Mesodermal cell (in vitro differentiated cells): Measurements from ENCODE around the gene EPM2A.
"Not testable (repeated sequence)": the region's sequence is repeated elsewhere in the genome, so short reads cannot be mapped to it uniquely, and the experiment has no call there.

Experiments
- H3K27ac ChIP-seq: 2 replicates; pipeline ENCODE4 v1.7.0; 2013; ENCODE audit warnings: mild to moderate bottlenecking, low read depth, low read length, moderate library complexity; ENCODE audit not compliant: severe bottlenecking
- H3K36me3 ChIP-seq: 2 replicates; pipeline ENCODE4 v1.7.1; 2013; ENCODE audit warnings: mild to moderate bottlenecking, low read length, moderate library complexity; ENCODE audit not compliant: control insufficient read depth, insufficient read depth
- H3K4me1 ChIP-seq: one replicate; pipeline ENCODE4 v1.7.1; 2013; ENCODE audit warnings: mild to moderate bottlenecking, low read length; ENCODE audit not compliant: insufficient read depth, control insufficient read depth, poor library complexity, severe bottlenecking
- H3K4me3 ChIP-seq: 2 replicates; pipeline ENCODE4 v1.7.0; 2013; ENCODE audit warnings: low read length, control low read depth, mild to moderate bottlenecking; ENCODE audit not compliant: insufficient read depth, poor library complexity, severe bottlenecking; ENCODE audit errors: extremely low read depth
- H3K9me3 ChIP-seq: 2 replicates; pipeline ENCODE4 v1.7.1; 2013; ENCODE audit warnings: mild to moderate bottlenecking, low read length, moderate library complexity; ENCODE audit not compliant: control insufficient read depth
- WGBS, 2 experiments: methylation state at CpG; one replicate each; pipeline ENCODE4 v1.1.5; 2013; ENCODE audit warnings: missing lambda C conversion rate in 2 of 2; ENCODE audit not compliant: insufficient coverage in 2 of 2; 5-methylcytosine and 5-hydroxymethylcytosine counted together

Gene EPM2A

GRCh38 chr6:145711372-145711771, 23.9 kb downstream of the EPM2A start:
- Histone ChIP-seq H3K36me3 (no peaks in the 10 kb centered on the region), H3K4me3 (no peak overlapping the region), H3K4me1 (no peaks in the 10 kb centered on the region), H3K9me3 (peaks cover 12% of the 10 kb centered on the region), H3K27ac (no peak overlapping the region)

- no peak overlapping the region for H3K4me3 ChIP-seq
- 92% methylated on average over 2 of the region's 5 CpGs; no CpG with 5 or more reads in 1 of the 2 experiments for WGBS, 2 experiments
- no peak overlapping the region for H3K27ac ChIP-seq
- H3K4me1 ChIP-seq: peaks cover 5% of the 10 kb centered on the region
- H3K36me3 ChIP-seq: no peaks in the 10 kb centered on the region
- no peaks in the 10 kb centered on the region for H3K9me3 ChIP-seq
These were observed 27.9 kb downstream of the EPM2A start for GRCh38 chr6:145707397-145707796.

- H3K36me3 ChIP-seq: no peaks in the 10 kb centered on the region
- H3K4me3 ChIP-seq: no peak overlapping the region
- WGBS, 2 experiments: no CpG with 5 or more reads among the region's 2 CpGs
- H3K9me3 ChIP-seq: no peaks in the 10 kb centered on the region
- peaks cover 5% of the 10 kb centered on the region for H3K4me1 ChIP-seq
- H3K27ac ChIP-seq: no peak overlapping the region
These were observed 29.8 kb downstream of the EPM2A start for GRCh38 chr6:145705561-145705960.

- Histone ChIP-seq H3K9me3 (no peaks in the 10 kb centered on the region), H3K4me1 (peaks cover 5% of the 10 kb centered on the region), H3K4me3 (no peak overlapping the region), H3K27ac (no peak overlapping the region), H3K36me3 (no peaks in the 10 kb centered on the region)
- WGBS, 2 experiments: 100% methylated on average over 1 of the region's 3 CpGs; no CpG with 5 or more reads in 1 of the 2 experiments
These were observed 31.1 kb downstream of the EPM2A start for GRCh38 chr6:145704143-145704781.

- Histone ChIP-seq H3K4me3 (no peak overlapping the region), H3K4me1 (no peaks in the 10 kb centered on the region), H3K27ac (no peak overlapping the region), H3K36me3 (no peaks in the 10 kb centered on the region), H3K9me3 (no peaks in the 10 kb centered on the region)
These were observed 35.9 kb downstream of the EPM2A start for GRCh38 chr6:145699462-145699861.

- H3K27ac ChIP-seq, H3K9me3 ChIP-seq, H3K36me3 ChIP-seq, H3K4me1 ChIP-seq, H3K4me3 ChIP-seq: not testable (repeated sequence)
- 80 to 97% methylated on average over 1 to 9 of the region's 12 CpGs for WGBS, 2 experiments
These were observed 37.9 kb downstream of the EPM2A start for GRCh38 chr6:145697401-145697800.

GRCh38 chr6:145694083-145694737, 41.1 kb downstream of the EPM2A start:
- Histone ChIP-seq H3K27ac (no peak overlapping the region), H3K9me3 (no peaks in the 10 kb centered on the region), H3K36me3 (no peaks in the 10 kb centered on the region), H3K4me1 (no peaks in the 10 kb centered on the region), H3K4me3 (no peak overlapping the region)
- WGBS, 2 experiments: 87 to 100% methylated on average over 1 to 3 of the region's 4 CpGs

- no peak overlapping the region for H3K4me3 ChIP-seq
- no peaks in the 10 kb centered on the region for H3K4me1 ChIP-seq
- no peak overlapping the region for H3K27ac ChIP-seq
- H3K36me3 ChIP-seq: no peaks in the 10 kb centered on the region
- no peaks in the 10 kb centered on the region for H3K9me3 ChIP-seq
- WGBS, 2 experiments: no CpG with 5 or more reads among the region's 2 CpGs
These were observed 44.4 kb downstream of the EPM2A start for GRCh38 chr6:145690969-145691368.

GRCh38 chr6:145689529-145689928, 45.8 kb downstream of the EPM2A start:
- Histone ChIP-seq H3K4me1 (no peaks in the 10 kb centered on the region), H3K9me3 (no peaks in the 10 kb centered on the region), H3K27ac (no peak overlapping the region), H3K4me3 (no peak overlapping the region), H3K36me3 (no peaks in the 10 kb centered on the region)
- 100% methylated on average over 1 to 2 of the region's 2 CpGs for WGBS, 2 experiments

GRCh38 chr6:145688493-145688905, 46.8 kb downstream of the EPM2A start:
- H3K4me3 ChIP-seq: no peak overlapping the region
- H3K36me3 ChIP-seq: no peaks in the 10 kb centered on the region
- no peaks in the 10 kb centered on the region for H3K9me3 ChIP-seq
- H3K27ac ChIP-seq: no peak overlapping the region
- H3K4me1 ChIP-seq: no peaks in the 10 kb centered on the region
- 86% methylated on average over 1 of the region's 1 CpG; no CpG with 5 or more reads in 1 of the 2 experiments for WGBS, 2 experiments

GRCh38 chr6:145685932-145686331, 49.4 kb downstream of the EPM2A start:
- 83% methylated on average over 1 of the region's 2 CpGs; no CpG with 5 or more reads in 1 of the 2 experiments for WGBS, 2 experiments
- H3K36me3 ChIP-seq: no peaks in the 10 kb centered on the region

More at GRCh38 chr6:145685932-145686331, 49.4 kb downstream of the EPM2A start:
- Histone ChIP-seq H3K4me1 (no peaks in the 10 kb centered on the region), H3K27ac (no peak overlapping the region), H3K4me3 (no peak overlapping the region), H3K9me3 (no peaks in the 10 kb centered on the region)
